IPS-NIHi11 (cell line): Measurements from ENCODE around the gene GIGYF2.

ENCODE experiments used
- DNase-seq: peaks from one replicate; pipeline ENCODE4 v3.0.0; 2012; ENCODE audit warnings: mixed read lengths, low spot score

The GIGYF2 gene

GRCh38 chr2:232869138-232870017, 172.2 kb downstream of the GIGYF2 start:
- DNase-seq = no peak

- DNase-seq = no peak
Measured at GRCh38 chr2:232870018-232870765, 173.1 kb downstream of the GIGYF2 start, which contains the start of gene SNORC. TSS of gene SNORC (plus strand) at chr2:232870264. CDS start at chr2:232870342, 78 bp downstream.

GRCh38 chr2:232870766-232871371, 173.7 kb downstream of the GIGYF2 start:
- DNase-seq = no peak

GRCh38 chr2:232871418-232871834, 174.3 kb downstream of the GIGYF2 start:
- no peak for DNase-seq

GRCh38 chr2:232871835-232872736, 175.0 kb downstream of the GIGYF2 start:
- DNase-seq = no peak

GRCh38 chr2:232872826-232873225, 175.7 kb downstream of the GIGYF2 start:
- no peak for DNase-seq

- DNase-seq = no peak
Measured at GRCh38 chr2:232873292-232873908, 176.3 kb downstream of the GIGYF2 start.

- no peak for DNase-seq
Measured at GRCh38 chr2:232873909-232874641, 176.9 kb downstream of the GIGYF2 start.

GRCh38 chr2:232874677-232875223, 177.6 kb downstream of the GIGYF2 start:
- no peak for DNase-seq

- peak; percentile 53 for DNase-seq
Measured at GRCh38 chr2:232875256-232876121, 178.4 kb downstream of the GIGYF2 start.

GRCh38 chr2:232876161-232876977, 179.2 kb downstream of the GIGYF2 start:
- peak; percentile 87 for DNase-seq

GRCh38 chr2:232876978-232877441, 179.9 kb downstream of the GIGYF2 start:
- no peak for DNase-seq

GRCh38 chr2:232877940-232878511, 180.9 kb downstream of the GIGYF2 start:
- no peak for DNase-seq

- no peak for DNase-seq
Measured at GRCh38 chr2:232878855-232879617, 181.9 kb downstream of the GIGYF2 start.

GRCh38 chr2:232879618-232880494, 182.7 kb downstream of the GIGYF2 start:
- DNase-seq = no peak
